Mammary epithelial cell (primary cell): ENCODE data around the gene CDK12.

Source experiments
- EZH2 ChIP-seq: IDR thresholded peaks from 2 replicates; pipeline ENCODE4 v1.6.1; 2012; ENCODE audit warnings: low read length, inconsistent platforms, borderline replicate concordance
- TF ChIP-seq, protein P1 (sequence below), 2 donors: IDR thresholded peaks in 1 of 2; conservative IDR thresholded peaks in 1 of 2; 2 replicates each; pipeline ENCODE4 v1.5.1; 2011 to 2012; ENCODE audit warnings: inconsistent platforms in 2 of 2, low read length in 2 of 2, mild to moderate bottlenecking in 2 of 2, control low read depth in 1 of 2, low read depth in 1 of 2; ENCODE audit not compliant: insufficient read depth in 1 of 2; ENCODE audit errors: extremely low read depth in 1 of 2

GRCh38 chr17:39483506-39483905 lies 22.2 kb downstream of the CDK12 start:
- TF ChIP-seq, protein P1, sequence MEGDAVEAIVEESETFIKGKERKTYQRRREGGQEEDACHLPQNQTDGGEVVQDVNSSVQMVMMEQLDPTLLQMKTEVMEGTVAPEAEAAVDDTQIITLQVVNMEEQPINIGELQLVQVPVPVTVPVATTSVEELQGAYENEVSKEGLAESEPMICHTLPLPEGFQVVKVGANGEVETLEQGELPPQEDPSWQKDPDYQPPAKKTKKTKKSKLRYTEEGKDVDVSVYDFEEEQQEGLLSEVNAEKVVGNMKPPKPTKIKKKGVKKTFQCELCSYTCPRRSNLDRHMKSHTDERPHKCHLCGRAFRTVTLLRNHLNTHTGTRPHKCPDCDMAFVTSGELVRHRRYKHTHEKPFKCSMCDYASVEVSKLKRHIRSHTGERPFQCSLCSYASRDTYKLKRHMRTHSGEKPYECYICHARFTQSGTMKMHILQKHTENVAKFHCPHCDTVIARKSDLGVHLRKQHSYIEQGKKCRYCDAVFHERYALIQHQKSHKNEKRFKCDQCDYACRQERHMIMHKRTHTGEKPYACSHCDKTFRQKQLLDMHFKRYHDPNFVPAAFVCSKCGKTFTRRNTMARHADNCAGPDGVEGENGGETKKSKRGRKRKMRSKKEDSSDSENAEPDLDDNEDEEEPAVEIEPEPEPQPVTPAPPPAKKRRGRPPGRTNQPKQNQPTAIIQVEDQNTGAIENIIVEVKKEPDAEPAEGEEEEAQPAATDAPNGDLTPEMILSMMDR (conservative IDR thresholded peaks at IDR 0.05 in 1 of 2, IDR thresholded peaks at IDR 0.05 in 1 of 2; ENCODE audit: extremely low read depth in 1 of 2, insufficient read depth in 1 of 2, low read depth in 1 of 2, low read length in 2 of 2): no peak
- no peak for TF ChIP-seq EZH2
